Measurements from ENCODE around the gene MTFR2.

MTFR2 gene

GRCh38 chr6:136265101-136265500, 15.0 kb upstream of the MTFR2 start:
- H3K36me3 ChIP-seq (ENCODE audit: control insufficient read depth, insufficient read depth, low read length, severe bottlenecking): peaks cover 99% of the 10 kb centered on the region
- no peaks in the 10 kb centered on the region for H3K9me3 ChIP-seq (ENCODE audit: control insufficient read depth, low read length)
- H3K27me3 ChIP-seq (replicated peaks; ENCODE audit: control insufficient read depth, insufficient read depth, low read length): no peaks in the 10 kb centered on the region
- no peaks in the 10 kb centered on the region for H3K4me1 ChIP-seq (ENCODE audit: control insufficient read depth, insufficient read depth, low read length)
- H3K4me3 ChIP-seq (ENCODE audit: low read length): no peak overlapping the region
- H3K9ac ChIP-seq (ENCODE audit: low read length): no peak overlapping the region
- DNase-seq (ENCODE audit: low read depth): no peak

- no peak overlapping the region for H3K4me3 ChIP-seq (ENCODE audit: low read length)
- no peak overlapping the region for H3K9ac ChIP-seq (ENCODE audit: low read length)
- no peaks in the 10 kb centered on the region for H3K9me3 ChIP-seq (ENCODE audit: control insufficient read depth, low read length)
- H3K27me3 ChIP-seq (replicated peaks; ENCODE audit: control insufficient read depth, insufficient read depth, low read length): no peaks in the 10 kb centered on the region
- H3K36me3 ChIP-seq (ENCODE audit: control insufficient read depth, insufficient read depth, low read length, severe bottlenecking): peaks cover 99% of the 10 kb centered on the region
- no peaks in the 10 kb centered on the region for H3K4me1 ChIP-seq (ENCODE audit: control insufficient read depth, insufficient read depth, low read length)
- no peak for DNase-seq (ENCODE audit: low read depth)
Measured at GRCh38 chr6:136262940-136263339, 12.8 kb upstream of the MTFR2 start.

GRCh38 chr6:136254851-136255466, 4.8 kb upstream of the MTFR2 start:
- Histone ChIP-seq H3K36me3 (ENCODE audit: control insufficient read depth, insufficient read depth, low read length, severe bottlenecking) (peaks cover 46% of the 10 kb centered on the region), H3K4me1 (ENCODE audit: control insufficient read depth, insufficient read depth, low read length) (peaks cover 2% of the 10 kb centered on the region), H3K9me3 (ENCODE audit: control insufficient read depth, low read length) (no peaks in the 10 kb centered on the region), H3K9ac (ENCODE audit: low read length) (no peak overlapping the region), H3K4me3 (ENCODE audit: low read length) (no peak overlapping the region), H3K27me3 (replicated peaks; ENCODE audit: control insufficient read depth, insufficient read depth, low read length) (no peaks in the 10 kb centered on the region)
- no peak for DNase-seq (ENCODE audit: low read depth)

GRCh38 chr6:136253734-136254133, 3.6 kb upstream of the MTFR2 start:
- H3K36me3 ChIP-seq (ENCODE audit: control insufficient read depth, insufficient read depth, low read length, severe bottlenecking): peaks cover 34% of the 10 kb centered on the region
- H3K27me3 ChIP-seq (replicated peaks; ENCODE audit: control insufficient read depth, insufficient read depth, low read length): no peaks in the 10 kb centered on the region
- no peak overlapping the region for H3K4me3 ChIP-seq (ENCODE audit: low read length)
- H3K4me1 ChIP-seq (ENCODE audit: control insufficient read depth, insufficient read depth, low read length): peaks cover 2% of the 10 kb centered on the region
- DNase-seq (ENCODE audit: low read depth): no peak
- H3K9ac ChIP-seq (ENCODE audit: low read length): no peak overlapping the region
- H3K9me3 ChIP-seq (ENCODE audit: control insufficient read depth, low read length): no peaks in the 10 kb centered on the region

- peaks cover 21% of the 10 kb centered on the region for H3K36me3 ChIP-seq (ENCODE audit: control insufficient read depth, insufficient read depth, low read length, severe bottlenecking)
- H3K4me3 ChIP-seq (ENCODE audit: low read length): no peak overlapping the region
- no peaks in the 10 kb centered on the region for H3K9me3 ChIP-seq (ENCODE audit: control insufficient read depth, low read length)
- DNase-seq (ENCODE audit: low read depth): no peak
- H3K27me3 ChIP-seq (replicated peaks; ENCODE audit: control insufficient read depth, insufficient read depth, low read length): no peaks in the 10 kb centered on the region
- no peak overlapping the region for H3K9ac ChIP-seq (ENCODE audit: low read length)
- H3K4me1 ChIP-seq (ENCODE audit: control insufficient read depth, insufficient read depth, low read length): peaks cover 2% of the 10 kb centered on the region
Measured at GRCh38 chr6:136252441-136252840, 2.3 kb upstream of the MTFR2 start.

GRCh38 chr6:136251394-136251793, 1.3 kb upstream of the MTFR2 start:
- H3K36me3 ChIP-seq (ENCODE audit: control insufficient read depth, insufficient read depth, low read length, severe bottlenecking): peaks cover 12% of the 10 kb centered on the region
- H3K4me3 ChIP-seq (ENCODE audit: low read length): peak overlapping the region; percentile 97
- DNase-seq (ENCODE audit: low read depth): no peak
- H3K4me1 ChIP-seq (ENCODE audit: control insufficient read depth, insufficient read depth, low read length): peaks cover 2% of the 10 kb centered on the region
- no peaks in the 10 kb centered on the region for H3K27me3 ChIP-seq (replicated peaks; ENCODE audit: control insufficient read depth, insufficient read depth, low read length)
- no peaks in the 10 kb centered on the region for H3K9me3 ChIP-seq (ENCODE audit: control insufficient read depth, low read length)
- no peak overlapping the region for H3K9ac ChIP-seq (ENCODE audit: low read length)

- peaks cover 6% of the 10 kb centered on the region for H3K36me3 ChIP-seq (ENCODE audit: control insufficient read depth, insufficient read depth, low read length, severe bottlenecking)
- no peaks in the 10 kb centered on the region for H3K27me3 ChIP-seq (replicated peaks; ENCODE audit: control insufficient read depth, insufficient read depth, low read length)
- H3K4me3 ChIP-seq (ENCODE audit: low read length): peak overlapping the region; percentile 97
- DNase-seq (ENCODE audit: low read depth): no peak
- H3K9ac ChIP-seq (ENCODE audit: low read length): peak overlapping the region; percentile 86
- H3K9me3 ChIP-seq (ENCODE audit: control insufficient read depth, low read length): no peaks in the 10 kb centered on the region
- H3K4me1 ChIP-seq (ENCODE audit: control insufficient read depth, insufficient read depth, low read length): peaks cover 2% of the 10 kb centered on the region
Measured at GRCh38 chr6:136250686-136251008, 536 bp upstream of the MTFR2 start.

GRCh38 chr6:136249336-136249735, 775 bp downstream of the MTFR2 start:
- Histone ChIP-seq H3K27me3 (replicated peaks; ENCODE audit: control insufficient read depth, insufficient read depth, low read length) (no peaks in the 10 kb centered on the region), H3K36me3 (ENCODE audit: control insufficient read depth, insufficient read depth, low read length, severe bottlenecking) (peaks cover 4% of the 10 kb centered on the region), H3K9me3 (ENCODE audit: control insufficient read depth, low read length) (no peaks in the 10 kb centered on the region), H3K9ac (ENCODE audit: low read length) (peak overlapping the region; percentile 76), H3K4me3 (ENCODE audit: low read length) (peak overlapping the region; percentile 97), H3K4me1 (ENCODE audit: control insufficient read depth, insufficient read depth, low read length) (no peaks in the 10 kb centered on the region)
- DNase-seq (ENCODE audit: low read depth): no peak

GRCh38 chr6:136244061-136244616, 6.0 kb downstream of the MTFR2 start:
- H3K4me1 ChIP-seq (ENCODE audit: control insufficient read depth, insufficient read depth, low read length): no peaks in the 10 kb centered on the region
- DNase-seq (ENCODE audit: low read depth): peak; percentile 31

GRCh38 chr6:136236466-136237293, 13.4 kb downstream of the MTFR2 start:
- H3K4me1 ChIP-seq (ENCODE audit: control insufficient read depth, insufficient read depth, low read length): peaks cover 9% of the 10 kb centered on the region
- H3K27me3 ChIP-seq (replicated peaks; ENCODE audit: control insufficient read depth, insufficient read depth, low read length): no peaks in the 10 kb centered on the region
- H3K4me3 ChIP-seq (ENCODE audit: low read length): peak overlapping the region; percentile 11
- H3K9ac ChIP-seq (ENCODE audit: low read length): no peak overlapping the region
- no peaks in the 10 kb centered on the region for H3K36me3 ChIP-seq (ENCODE audit: control insufficient read depth, insufficient read depth, low read length, severe bottlenecking)
- H3K9me3 ChIP-seq (ENCODE audit: control insufficient read depth, low read length): no peaks in the 10 kb centered on the region
- no peak for DNase-seq (ENCODE audit: low read depth)

More at GRCh38 chr6:136244061-136244616, 6.0 kb downstream of the MTFR2 start:
- no peaks in the 10 kb centered on the region for H3K9me3 ChIP-seq (ENCODE audit: control insufficient read depth, low read length)
- H3K9ac ChIP-seq (ENCODE audit: low read length): no peak overlapping the region
- H3K27me3 ChIP-seq (replicated peaks; ENCODE audit: control insufficient read depth, insufficient read depth, low read length): no peaks in the 10 kb centered on the region
- H3K36me3 ChIP-seq (ENCODE audit: control insufficient read depth, insufficient read depth, low read length, severe bottlenecking): no peaks in the 10 kb centered on the region
- no peak overlapping the region for H3K4me3 ChIP-seq (ENCODE audit: low read length)

- no peaks in the 10 kb centered on the region for H3K36me3 ChIP-seq (ENCODE audit: control insufficient read depth, insufficient read depth, low read length, severe bottlenecking)
Measured at GRCh38 chr6:136235233-136235564, 14.9 kb downstream of the MTFR2 start.

More at GRCh38 chr6:136235233-136235564, 14.9 kb downstream of the MTFR2 start:
- Histone ChIP-seq H3K4me1 (ENCODE audit: control insufficient read depth, insufficient read depth, low read length) (peaks cover 14% of the 10 kb centered on the region), H3K27me3 (replicated peaks; ENCODE audit: control insufficient read depth, insufficient read depth, low read length) (no peaks in the 10 kb centered on the region), H3K9ac (ENCODE audit: low read length) (no peak overlapping the region), H3K4me3 (ENCODE audit: low read length) (no peak overlapping the region), H3K9me3 (ENCODE audit: control insufficient read depth, low read length) (no peaks in the 10 kb centered on the region)
- no peak for DNase-seq (ENCODE audit: low read depth)

All from adipocyte (in vitro differentiated cells).